ENCODE measurements around the gene NHS.

The NHS gene

GRCh38 chrX:17689971-17690409 lies 315.0 kb downstream of the NHS start:
- DNase-seq: peak; percentile 10

- DNase-seq: no peak
Measured at GRCh38 chrX:17692709-17693346, 317.8 kb downstream of the NHS start.

- DNase-seq: no peak
Measured at GRCh38 chrX:17697191-17697590, 322.2 kb downstream of the NHS start.

- no peak for DNase-seq
Measured at GRCh38 chrX:17700976-17701375, 326.0 kb downstream of the NHS start.

- DNase-seq: no peak
Measured at GRCh38 chrX:17703201-17703600, 328.2 kb downstream of the NHS start.

GRCh38 chrX:17705211-17705610 lies 330.2 kb downstream of the NHS start:
- DNase-seq: no peak

- DNase-seq: peak; percentile 69
Measured at GRCh38 chrX:17706676-17707075, 331.7 kb downstream of the NHS start.

GRCh38 chrX:17707731-17708130 lies 332.7 kb downstream of the NHS start:
- DNase-seq: no peak

- no peak for DNase-seq
Measured at GRCh38 chrX:17710871-17711301, 335.9 kb downstream of the NHS start.

GRCh38 chrX:17713288-17713687 lies 338.3 kb downstream of the NHS start:
- no peak for DNase-seq

GRCh38 chrX:17718649-17719165 lies 343.7 kb downstream of the NHS start:
- DNase-seq: no peak

GRCh38 chrX:17719711-17720110 lies 344.7 kb downstream of the NHS start:
- no peak for DNase-seq

GRCh38 chrX:17721715-17722114 lies 346.7 kb downstream of the NHS start:
- no peak for DNase-seq

GRCh38 chrX:17725181-17725580 lies 350.2 kb downstream of the NHS start:
- DNase-seq: no peak

GRCh38 chrX:17732138-17732783 lies 357.3 kb downstream of the NHS start:
- DNase-seq: no peak

GRCh38 chrX:17735406-17735805 lies 360.4 kb downstream of the NHS start:
- DNase-seq: no peak

- DNase-seq: no peak
Measured at GRCh38 chrX:17736478-17736855, 361.5 kb downstream of the NHS start.

- peak; percentile 81 for DNase-seq
Measured at GRCh38 chrX:17736856-17737709, 362.1 kb downstream of the NHS start, which contains the start of gene SCML1. Gene SCML1, plus strand, starts transcription at chrX:17737493. Its CDS starts 6,694 bp downstream, at chrX:17744187.

- DNase-seq: no peak
Measured at GRCh38 chrX:17737710-17737985, 362.6 kb downstream of the NHS start.

GRCh38 chrX:17737986-17738713 lies 363.1 kb downstream of the NHS start:
- no peak for DNase-seq

- no peak for DNase-seq
Measured at GRCh38 chrX:17738737-17739535, 363.9 kb downstream of the NHS start.
